ENCODE measurements around the gene ALDH3B1.

DNA sequence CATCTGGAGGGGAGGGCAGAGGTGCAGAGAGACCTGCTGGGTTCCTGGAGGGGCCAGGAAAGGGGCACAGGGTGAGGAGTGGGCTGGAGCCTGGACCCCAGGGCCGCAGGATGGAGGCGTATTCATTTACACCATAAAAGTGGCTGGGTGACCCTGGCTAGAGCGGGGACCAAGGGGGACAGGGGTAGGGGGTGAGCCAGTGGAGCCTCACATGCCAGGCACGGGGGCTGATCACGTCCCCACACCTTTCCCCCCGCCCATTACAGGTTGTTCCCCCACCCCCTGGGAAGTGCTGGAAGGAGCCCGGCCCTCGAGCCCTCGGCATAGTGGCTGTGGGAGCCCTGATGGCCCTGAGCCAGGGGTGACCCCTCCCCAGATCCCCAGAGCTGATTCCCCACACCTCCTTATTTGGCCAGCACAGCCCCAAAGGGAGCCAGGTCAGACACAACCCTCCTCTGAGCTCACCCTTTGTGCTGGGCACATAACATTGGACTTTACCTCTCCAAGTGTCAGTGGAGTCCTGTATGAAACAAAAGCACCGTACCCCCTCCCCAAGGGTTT is 29.5 kb downstream of the ALDH3B1 start:
- TF ChIP-seq, protein P1, sequence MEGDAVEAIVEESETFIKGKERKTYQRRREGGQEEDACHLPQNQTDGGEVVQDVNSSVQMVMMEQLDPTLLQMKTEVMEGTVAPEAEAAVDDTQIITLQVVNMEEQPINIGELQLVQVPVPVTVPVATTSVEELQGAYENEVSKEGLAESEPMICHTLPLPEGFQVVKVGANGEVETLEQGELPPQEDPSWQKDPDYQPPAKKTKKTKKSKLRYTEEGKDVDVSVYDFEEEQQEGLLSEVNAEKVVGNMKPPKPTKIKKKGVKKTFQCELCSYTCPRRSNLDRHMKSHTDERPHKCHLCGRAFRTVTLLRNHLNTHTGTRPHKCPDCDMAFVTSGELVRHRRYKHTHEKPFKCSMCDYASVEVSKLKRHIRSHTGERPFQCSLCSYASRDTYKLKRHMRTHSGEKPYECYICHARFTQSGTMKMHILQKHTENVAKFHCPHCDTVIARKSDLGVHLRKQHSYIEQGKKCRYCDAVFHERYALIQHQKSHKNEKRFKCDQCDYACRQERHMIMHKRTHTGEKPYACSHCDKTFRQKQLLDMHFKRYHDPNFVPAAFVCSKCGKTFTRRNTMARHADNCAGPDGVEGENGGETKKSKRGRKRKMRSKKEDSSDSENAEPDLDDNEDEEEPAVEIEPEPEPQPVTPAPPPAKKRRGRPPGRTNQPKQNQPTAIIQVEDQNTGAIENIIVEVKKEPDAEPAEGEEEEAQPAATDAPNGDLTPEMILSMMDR (IDR thresholded peaks at IDR 0.05; ENCODE audit: low read depth, low read length), result no peak
- TF ChIP-seq EZH2phosphoT487 (IDR thresholded peaks at IDR 0.05; ENCODE audit: low read depth), result no peak
